Cardiac septum (tissue), 1 donor: Measurements from ENCODE around the gene EGFR. TPM values are rescaled to one million over a fixed set of nuclear protein-coding genes. Genes with fewer than 3 reads are reported as not detected.

ENCODE experiments used
- DNase-seq: peaks from one replicate; pipeline ENCODE4 v3.0.0-alpha.2; 2020; ENCODE audit warnings: low spot score
- intact Hi-C: fragments of 100-400 bp; cut with DNase I; formaldehyde crosslinking; loops from one replicate; pipeline ENCODE4 v1.14.0; 2022
- total RNA-seq: library from RNA; stranded (reverse); fragmentation: NEBNext Ultra II Directional; extraction: Animal tissue kit (Norgen Biotek cat#: 25700); gene quantifications from one replicate; pipeline ENCODE4 v1.2.1, GENCODE V29; 2021
- donor health status: DM: no; HTN: no; CAD: no.

Gene EGFR
- total RNA-seq, 1 donor from 2014 or later = 7.6 TPM

- intact Hi-C loops = loop anchor here (5.0 to 10.0 kb wide), 2 partner anchors 34 to 199 kb away; no protein-coding TSS in a partner anchor
- no peak for DNase-seq
These were observed 37.3 kb downstream of the EGFR start for GRCh38 chr7:55056068-55056467.

GRCh38 chr7:55056577-55057480, 38.0 kb downstream of the EGFR start:
- intact Hi-C loops = loop anchor here (5.0 to 10.0 kb wide), 2 partner anchors 35 to 198 kb away; no protein-coding TSS in a partner anchor
- DNase-seq = no peak

GRCh38 chr7:55058314-55058713, 39.5 kb downstream of the EGFR start:
- intact Hi-C loops = loop anchor here (5.0 to 10.0 kb wide), 2 partner anchors 36 to 196 kb away; no protein-coding TSS in a partner anchor
- DNase-seq = no peak

- DNase-seq = no peak
- intact Hi-C loops = loop anchor here (5.0 to 10.0 kb wide), 2 partner anchors 37 to 196 kb away; no protein-coding TSS in a partner anchor
These were observed 40.2 kb downstream of the EGFR start for GRCh38 chr7:55059021-55059420.

GRCh38 chr7:55060085-55060484, 41.3 kb downstream of the EGFR start:
- intact Hi-C loops = loop anchor here (5.0 kb wide), 1 partner anchor 67 kb away; no protein-coding TSS in a partner anchor
- no peak for DNase-seq

- intact Hi-C loops = loop anchor here (5.0 kb wide), 1 partner anchor 67 kb away; no protein-coding TSS in a partner anchor
- DNase-seq = no peak
These were observed 41.8 kb downstream of the EGFR start for GRCh38 chr7:55060636-55061022.

GRCh38 chr7:55061726-55062499, 43.1 kb downstream of the EGFR start:
- intact Hi-C loops = loop anchor here (5.0 kb wide), 1 partner anchor 65 kb away; no protein-coding TSS in a partner anchor
- no peak for DNase-seq

- intact Hi-C loops = loop anchor here (5.0 kb wide), 1 partner anchor 64 kb away; no protein-coding TSS in a partner anchor
- DNase-seq = no peak
These were observed 44.2 kb downstream of the EGFR start for GRCh38 chr7:55063061-55063460.

- intact Hi-C loops = loop anchor here (5.0 kb wide), 1 partner anchor 64 kb away; no protein-coding TSS in a partner anchor
- no peak for DNase-seq
These were observed 44.8 kb downstream of the EGFR start for GRCh38 chr7:55063633-55064032.

GRCh38 chr7:55065079-55065478, 46.3 kb downstream of the EGFR start:
- intact Hi-C loops = no loop called here
- no peak for DNase-seq

GRCh38 chr7:55065511-55066229, 46.9 kb downstream of the EGFR start:
- intact Hi-C loops = no loop called here
- no peak for DNase-seq

- DNase-seq = no peak
- intact Hi-C loops = no loop called here
These were observed 47.7 kb downstream of the EGFR start for GRCh38 chr7:55066524-55066923.

GRCh38 chr7:55066938-55067337, 48.1 kb downstream of the EGFR start:
- intact Hi-C loops = no loop called here

GRCh38 chr7:55067748-55068147, 48.9 kb downstream of the EGFR start:
- no peak for DNase-seq
- intact Hi-C loops = no loop called here

More at GRCh38 chr7:55066938-55067337, 48.1 kb downstream of the EGFR start:
- DNase-seq = no peak

GRCh38 chr7:55069271-55069792, 50.5 kb downstream of the EGFR start:
- intact Hi-C loops = no loop called here
- DNase-seq = no peak

GRCh38 chr7:55070271-55070743, 51.5 kb downstream of the EGFR start:
- intact Hi-C loops = no loop called here
- DNase-seq = no peak

- intact Hi-C loops = no loop called here
- no peak for DNase-seq
These were observed 52.0 kb downstream of the EGFR start for GRCh38 chr7:55070854-55071253.

- no peak for DNase-seq
- intact Hi-C loops = no loop called here
These were observed 52.8 kb downstream of the EGFR start for GRCh38 chr7:55071411-55072175.
